H1 (cell line): Measurements from ENCODE around the gene NEK4.

Experiments
- ASH2L ChIP-seq: fragments of 200-600, 300-600 bp; sonication (generic); IDR thresholded peaks from one replicate; pipeline ENCODE4 v1.7.1; 2017; ENCODE audit warnings: low read length
- CBX8 ChIP-seq: fragments of 300-800, 300-1000 bp; sonication (generic); IDR thresholded peaks from 2 replicates; pipeline ENCODE4 v1.7.1; 2016; ENCODE audit warnings: low read depth, low read length, borderline replicate concordance
- CTCF ChIP-seq, 3 experiments: IDR thresholded peaks; 1 replicate in 2 of 3; 2 replicates in 1 of 3; pipeline versions ENCODE4 v1.5.1 to v1.6.1; 2011; ENCODE audit warnings: low read length in 3 of 3, mild to moderate bottlenecking in 3 of 3, inconsistent platforms in 2 of 3, low read depth in 1 of 3, moderate library complexity in 1 of 3; ENCODE audit not compliant: insufficient read depth in 1 of 3; ENCODE audit errors: control extremely low read depth in 1 of 3
- JUND ChIP-seq: IDR thresholded peaks from 2 replicates; pipeline ENCODE4 v1.6.1; 2011; ENCODE audit warnings: mild to moderate bottlenecking, improper control_type of control experiment, low read length
- MAFK ChIP-seq: IDR thresholded peaks from 2 replicates; pipeline ENCODE4 v1.6.1; 2012; ENCODE audit warnings: low read depth, mild to moderate bottlenecking, improper control_type of control experiment, low read length

- TF ChIP-seq MAFK (no peak), CBX8 (no peak), CTCF (IDR thresholded peaks at IDR 0.05; ENCODE audit: control extremely low read depth in 1 of 3, insufficient read depth in 1 of 3, low read depth in 1 of 3, low read length in 3 of 3) (no peak), JUND (no peak), ASH2L (no peak)
Measured at GRCh38 chr3:52788890-52789745, 18.4 kb upstream of the NEK4 start.
